ENCODE data around the gene RASAL1.

Gene RASAL1

GRCh38 chr12:113135178-113136127 lies at the start of gene RASAL1:
Gene RASAL1 (minus strand): TSS chr12:113135761. CDS start chr12:113135462, 299 bp downstream.
- peak; percentile 17 to 33 for DNase-seq (ENCODE audit: low read depth in 2 of 2)

- DNase-seq (ENCODE audit: low read depth in 2 of 2), result peak; percentile 67 to 71
Measured at GRCh38 chr12:113184900-113185179, 49.3 kb upstream of the RASAL1 start.

- DNase-seq (ENCODE audit: low read depth in 2 of 2), result no peak
Measured at GRCh38 chr12:113184098-113184899, 48.7 kb upstream of the RASAL1 start.

- DNase-seq (ENCODE audit: low read depth in 2 of 2), result no peak
Measured at GRCh38 chr12:113183030-113183589, 47.5 kb upstream of the RASAL1 start.

GRCh38 chr12:113181975-113182374 lies 46.4 kb upstream of the RASAL1 start:
- DNase-seq (ENCODE audit: low read depth in 2 of 2), result no peak

- no peak for DNase-seq (ENCODE audit: low read depth in 2 of 2)
Measured at GRCh38 chr12:113180333-113180732, 44.8 kb upstream of the RASAL1 start.

GRCh38 chr12:113179023-113179422 lies 43.5 kb upstream of the RASAL1 start:
- DNase-seq (ENCODE audit: low read depth in 2 of 2), result no peak

GRCh38 chr12:113174461-113175384 lies 39.2 kb upstream of the RASAL1 start:
- peak; percentile 52 to 71 for DNase-seq (ENCODE audit: low read depth in 2 of 2)

GRCh38 chr12:113173081-113173698 lies 37.6 kb upstream of the RASAL1 start:
- no peak for DNase-seq (ENCODE audit: low read depth in 2 of 2)

- DNase-seq (ENCODE audit: low read depth in 2 of 2), result no peak
Measured at GRCh38 chr12:113172185-113172584, 36.6 kb upstream of the RASAL1 start.

- DNase-seq (ENCODE audit: low read depth in 2 of 2), result no peak
Measured at GRCh38 chr12:113171543-113171942, 36.0 kb upstream of the RASAL1 start.

- no peak for DNase-seq (ENCODE audit: low read depth in 2 of 2)
Measured at GRCh38 chr12:113170926-113171325, 35.4 kb upstream of the RASAL1 start.

GRCh38 chr12:113170457-113170856 lies 34.9 kb upstream of the RASAL1 start:
- no peak for DNase-seq (ENCODE audit: low read depth in 2 of 2)

- no peak for DNase-seq (ENCODE audit: low read depth in 2 of 2)
Measured at GRCh38 chr12:113169697-113170096, 34.1 kb upstream of the RASAL1 start.

GRCh38 chr12:113167868-113168267 lies 32.3 kb upstream of the RASAL1 start:
- no peak for DNase-seq (ENCODE audit: low read depth in 2 of 2)

GRCh38 chr12:113165521-113166450 lies 30.2 kb upstream of the RASAL1 start:
- no peak for DNase-seq (ENCODE audit: low read depth in 2 of 2)

GRCh38 chr12:113164014-113164413 lies 28.5 kb upstream of the RASAL1 start:
- DNase-seq (ENCODE audit: low read depth in 2 of 2), result no peak

GRCh38 chr12:113163030-113163360 lies 27.4 kb upstream of the RASAL1 start:
- no peak for DNase-seq (ENCODE audit: low read depth in 2 of 2)

- no peak for DNase-seq (ENCODE audit: low read depth in 2 of 2)
Measured at GRCh38 chr12:113162102-113163029, 26.8 kb upstream of the RASAL1 start.

Data from stimulated activated CD8-positive, alpha-beta memory T cell treated with anti-CD3 and anti-CD28 coated beads, Interleukin-7, amount 100 ng/mL, for 1 hour (primary cell).